Smooth muscle cell (in vitro differentiated cells): ENCODE results near the gene DIDO1. TPM values are rescaled to one million over a fixed set of nuclear protein-coding genes. Genes with fewer than 3 reads are reported as not detected.

ENCODE experiments used
- DNase-seq: peaks from one replicate; lab custom pipeline; 2025; ENCODE audit not compliant: unreplicated experiment; lab: John Stamatoyannopoulos, UW
- H2AFZ ChIP-seq: fragments of 200-600 bp; sonication (generic); 2 replicates; pipeline ENCODE4 v1.6.0; 2016; ENCODE audit warnings: antibody characterized with exemption, low read depth, mild to moderate bottlenecking
- H3F3A ChIP-seq: fragments of 200-600 bp; sonication (generic); 2 replicates; pipeline ENCODE4 v1.6.0; 2017; ENCODE audit warnings: antibody characterized with exemption, low read depth
- H3K27ac ChIP-seq: fragments of 200-600 bp; sonication (generic); 2 replicates; pipeline ENCODE4 v1.5.1; 2016; ENCODE audit warnings: low read depth, mild to moderate bottlenecking
- H3K27me3 ChIP-seq: fragments of 200-600 bp; sonication (generic); 2 replicates; pipeline ENCODE4 v1.6.1; 2016; ENCODE audit warnings: low read depth, mild to moderate bottlenecking
- H3K36me3 ChIP-seq: fragments of 200-600 bp; sonication (generic); 2 replicates; pipeline ENCODE4 v1.5.1; 2016; ENCODE audit warnings: low read depth
- H3K4me1 ChIP-seq: fragments of 200-600 bp; sonication (generic); 2 replicates; pipeline ENCODE4 v1.5.1; 2016; ENCODE audit warnings: low read depth
- H3K4me2 ChIP-seq: fragments of 200-600 bp; sonication (generic); 2 replicates; pipeline ENCODE4 v1.6.0; 2016; ENCODE audit warnings: mild to moderate bottlenecking
- H3K4me3 ChIP-seq: fragments of 200-600 bp; sonication (generic); 2 replicates; pipeline ENCODE4 v1.5.1; 2016; ENCODE audit warnings: mild to moderate bottlenecking
- H3K79me2 ChIP-seq: fragments of 200-600 bp; sonication (generic); 2 replicates; pipeline ENCODE4 v1.6.0; 2016; ENCODE audit warnings: low read depth, mild to moderate bottlenecking
- H3K9ac ChIP-seq: fragments of 200-600 bp; sonication (generic); 2 replicates; pipeline ENCODE4 v1.6.0; 2016; ENCODE audit warnings: low read depth
- H3K9me3 ChIP-seq: fragments of 200-600 bp; sonication (generic); replicated peaks from 2 replicates; pipeline ENCODE4 v1.5.1; 2016; ENCODE audit warnings: low read depth
- H4K20me1 ChIP-seq: fragments of 200-600 bp; sonication (generic); 2 replicates; pipeline ENCODE4 v1.6.0; 2016; ENCODE audit warnings: low read depth
- CTCF ChIP-seq: fragments of 200-600 bp; sonication (generic); IDR thresholded peaks from 2 replicates; pipeline ENCODE4 v1.5.1; 2017; ENCODE audit warnings: borderline replicate concordance, mild to moderate bottlenecking, antibody characterized with exemption; ENCODE audit not compliant: insufficient read depth, poor library complexity, severe bottlenecking
- WGBS: methylation state at CpG from one replicate; pipeline ENCODE4 v1.1.7; 2016; ENCODE audit warnings: low lambda C conversion rate; 5-methylcytosine and 5-hydroxymethylcytosine counted together
- polyA plus RNA-seq: library from polyadenylated mRNA; unstranded; fragments of >200 nt; fragmentation: Nextera tagmentation; extraction: Ambion mirVana; gene quantifications from 2 replicates; pipeline ENCODE4 v1.2.1, GENCODE V29; 2016
- total RNA-seq: library from RNA; depleted of rRNA; stranded (reverse); fragments of >200 nt; gene quantifications from 2 replicates; pipeline ENCODE4 v1.2.3, GENCODE V29; 2014

The DIDO1 gene
- total and polyA plus RNA-seq, 2 experiments from 2014 or later: 16.0 to 25.8 TPM

- no peak for DNase-seq
- Histone ChIP-seq H2AFZ (no peak overlapping the region), H3K4me3 (no peak overlapping the region), H3K27me3 (no peaks in the 10 kb centered on the region), H3K4me1 (no peaks in the 10 kb centered on the region), H3K4me2 (no peak overlapping the region), H3K9me3 (no peaks in the 10 kb centered on the region), H3K9ac (no peak overlapping the region), H3K27ac (no peak overlapping the region), H3K79me2 (no peaks in the 10 kb centered on the region), H3K36me3 (no peaks in the 10 kb centered on the region), H4K20me1 (no peaks in the 10 kb centered on the region), H3F3A (no peaks in the 10 kb centered on the region)
- TF ChIP-seq CTCF: no peak
- WGBS: 98% methylated on average over 9 of the region's 14 CpGs
Observed at GRCh38 chr20:62830251-62830650, 96.1 kb downstream of the DIDO1 start.

GRCh38 chr20:62829231-62830230, 96.8 kb downstream of the DIDO1 start:
- H3F3A ChIP-seq: no peaks in the 10 kb centered on the region
- H3K9ac ChIP-seq: no peak overlapping the region
- WGBS: 98% methylated on average over 29 of the region's 32 CpGs
- no peaks in the 10 kb centered on the region for H3K9me3 ChIP-seq
- H3K27me3 ChIP-seq: no peaks in the 10 kb centered on the region
- no peak overlapping the region for H3K4me3 ChIP-seq
- no peak for TF ChIP-seq CTCF
- DNase-seq: no peak
- no peaks in the 10 kb centered on the region for H4K20me1 ChIP-seq
- no peak overlapping the region for H3K27ac ChIP-seq
- H2AFZ ChIP-seq: no peak overlapping the region
- H3K79me2 ChIP-seq: no peaks in the 10 kb centered on the region
- no peaks in the 10 kb centered on the region for H3K36me3 ChIP-seq
- H3K4me2 ChIP-seq: no peak overlapping the region
- peaks cover 3% of the 10 kb centered on the region for H3K4me1 ChIP-seq

GRCh38 chr20:62828511-62829230, 97.6 kb downstream of the DIDO1 start:
- WGBS: 89% methylated on average over 27 of the region's 29 CpGs
- Histone ChIP-seq H3K36me3 (no peaks in the 10 kb centered on the region), H3K4me2 (no peak overlapping the region), H4K20me1 (no peaks in the 10 kb centered on the region), H3K27me3 (no peaks in the 10 kb centered on the region), H3K79me2 (no peaks in the 10 kb centered on the region), H2AFZ (no peak overlapping the region), H3K9ac (no peak overlapping the region), H3K4me1 (peaks cover 4% of the 10 kb centered on the region), H3F3A (no peaks in the 10 kb centered on the region), H3K4me3 (no peak overlapping the region), H3K9me3 (no peaks in the 10 kb centered on the region), H3K27ac (no peak overlapping the region)
- no peak for TF ChIP-seq CTCF
- DNase-seq: no peak
